C4-2B (cell line): ENCODE measurements around the gene ANKRD6.

Experiments
- ZFX ChIP-seq: fragments of 450-650 bp; IDR thresholded peaks from 2 replicates; pipeline ENCODE4 v1.6.1; 2017
- TF ChIP-seq, protein P1 (sequence below): fragments of 450-650 bp; conservative IDR thresholded peaks from 2 replicates; pipeline ENCODE4 v1.5.1; 2017; ENCODE audit warnings: mild to moderate bottlenecking

DNA sequence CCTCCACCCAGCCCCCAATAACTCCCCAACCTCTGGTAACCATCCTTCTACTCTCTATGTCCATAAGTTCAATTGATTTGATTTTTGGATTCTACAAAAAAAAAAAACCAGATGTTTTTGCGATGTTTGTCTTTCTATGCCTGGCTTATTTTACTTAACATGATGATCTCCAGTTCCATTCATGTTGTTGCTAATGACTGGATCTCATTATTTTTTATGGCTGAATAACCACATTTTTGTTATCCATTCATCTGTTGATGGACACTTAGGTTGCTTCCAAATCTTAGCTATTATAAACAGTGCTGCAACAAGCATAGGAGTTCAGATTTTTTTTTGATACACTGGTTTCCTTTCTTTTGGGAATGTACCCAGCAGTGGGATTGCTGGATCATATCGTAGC is 106.8 kb downstream of the ANKRD6 start:
- TF ChIP-seq, protein P1, sequence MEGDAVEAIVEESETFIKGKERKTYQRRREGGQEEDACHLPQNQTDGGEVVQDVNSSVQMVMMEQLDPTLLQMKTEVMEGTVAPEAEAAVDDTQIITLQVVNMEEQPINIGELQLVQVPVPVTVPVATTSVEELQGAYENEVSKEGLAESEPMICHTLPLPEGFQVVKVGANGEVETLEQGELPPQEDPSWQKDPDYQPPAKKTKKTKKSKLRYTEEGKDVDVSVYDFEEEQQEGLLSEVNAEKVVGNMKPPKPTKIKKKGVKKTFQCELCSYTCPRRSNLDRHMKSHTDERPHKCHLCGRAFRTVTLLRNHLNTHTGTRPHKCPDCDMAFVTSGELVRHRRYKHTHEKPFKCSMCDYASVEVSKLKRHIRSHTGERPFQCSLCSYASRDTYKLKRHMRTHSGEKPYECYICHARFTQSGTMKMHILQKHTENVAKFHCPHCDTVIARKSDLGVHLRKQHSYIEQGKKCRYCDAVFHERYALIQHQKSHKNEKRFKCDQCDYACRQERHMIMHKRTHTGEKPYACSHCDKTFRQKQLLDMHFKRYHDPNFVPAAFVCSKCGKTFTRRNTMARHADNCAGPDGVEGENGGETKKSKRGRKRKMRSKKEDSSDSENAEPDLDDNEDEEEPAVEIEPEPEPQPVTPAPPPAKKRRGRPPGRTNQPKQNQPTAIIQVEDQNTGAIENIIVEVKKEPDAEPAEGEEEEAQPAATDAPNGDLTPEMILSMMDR, result no peak
- TF ChIP-seq ZFX, result no peak
